ENCODE data around the gene NXPH3. TPM values are rescaled to one million over a fixed set of nuclear protein-coding genes. Genes with fewer than 3 reads are reported as not detected.

Gene NXPH3
- total and polyA plus RNA-seq, 10 of the 15 experiments (the other 5 are each of a cell fraction or from before 2014, with no cell fraction given), result 0.08 to 0.35 (median 0.12) TPM; not detected in 2

- Histone ChIP-seq H3K4me1 (ENCODE audit: control insufficient read depth, insufficient read depth, low read length) (no peaks in the 10 kb centered on the region), H2AFZ (ENCODE audit: control insufficient read depth, low read depth, low read length) (no peak overlapping the region), H3K9ac (ENCODE audit: control insufficient read depth, insufficient read depth, low read length) (no peak overlapping the region), H3K27me3 (replicated peaks in 1 of 2; ENCODE audit: control insufficient read depth in 2 of 2, insufficient read depth in 2 of 2, low read length in 1 of 2) (no peaks in the 10 kb centered on the region), H3K9me3 (replicated peaks; ENCODE audit: control insufficient read depth, insufficient read depth, low read length) (no peaks in the 10 kb centered on the region), H3K79me2 (ENCODE audit: control insufficient read depth, insufficient read depth, low read length) (no peaks in the 10 kb centered on the region), H4K20me1 (ENCODE audit: control insufficient read depth, insufficient read depth) (no peaks in the 10 kb centered on the region), H3K4me2 (ENCODE audit: control insufficient read depth, insufficient read depth) (no peak overlapping the region), H3K4me3 (no peak overlapping the region), H3K36me3 (ENCODE audit: control insufficient read depth in 2 of 2, insufficient read depth in 2 of 2, low read length in 1 of 2) (peaks cover 5 to 15% of the 10 kb centered on the region in 2 experiments), H3K27ac (ENCODE audit: control insufficient read depth, insufficient read depth) (no peak overlapping the region)
- ChIA-PET SMC1A (ENCODE audit: uncharacterized antibody, unreplicated experiment) (interaction anchor here (1.3 kb wide), 1 partner anchor 49 kb away, joined by 3 read pairs; no protein-coding TSS in a partner anchor), RAD21 (ENCODE audit: unreplicated experiment) (interaction anchor here (1.2 kb wide), 1 partner anchor 99 kb away, joined by 3 read pairs; no protein-coding TSS in a partner anchor), POLR2A (interaction anchor here (0.6 kb wide), 1 partner anchor 232 kb away, joined by 4 read pairs; no protein-coding TSS in a partner anchor), CTCF (interaction anchor here (0.7 to 2.6 kb wide), 5 partner anchors 22 to 490 kb away, joined by 4 to 8 read pairs (median 5); partner anchors contain the start of gene NXPH3)
- ATAC-seq, result no peak
- no peak for FAIRE-seq
- TF ChIP-seq HDAC6 (IDR thresholded peaks at IDR 0.05; ENCODE audit: unreplicated experiment), result no peak
- 87% methylated on average over 4 of the region's 4 CpGs for WGBS (ENCODE audit: insufficient coverage, insufficient replicate concordance, low lambda C conversion rate, missing lambda C conversion rate)
- in situ Hi-C loops (cut with MboI) (no loop called here), intact Hi-C loops (cut with micrococcal nuclease; ENCODE audit: unreplicated experiment) (no loop called here)
- DNase-seq (ENCODE audit: low read depth, low spot score), result no peak
- no TSS peak for BruUV-seq (replicated peaks)
Measured at GRCh38 chr17:49597436-49597835, 21.8 kb downstream of the NXPH3 start.

GRCh38 chr17:49597928-49598655 is 22.4 kb downstream of the NXPH3 start:
- ChIA-PET POLR2A (interaction anchor here (0.6 kb wide), 1 partner anchor 232 kb away, joined by 4 read pairs; no protein-coding TSS in a partner anchor), RAD21 (ENCODE audit: unreplicated experiment) (no interaction called here), CTCF (interaction anchor here (0.7 to 2.6 kb wide), 5 partner anchors 22 to 106 kb away, joined by 3 to 8 read pairs (median 5); partner anchors contain the start of gene NXPH3), SMC1A (ENCODE audit: uncharacterized antibody, unreplicated experiment) (interaction anchor here (1.2 to 1.3 kb wide), 2 partner anchors 11 to 48 kb away, joined by 3 read pairs; no protein-coding TSS in a partner anchor)
- Histone ChIP-seq H2AFZ (ENCODE audit: control insufficient read depth, low read depth, low read length) (no peak overlapping the region), H3K27me3 (replicated peaks in 1 of 2; ENCODE audit: control insufficient read depth in 2 of 2, insufficient read depth in 2 of 2, low read length in 1 of 2) (no peaks in the 10 kb centered on the region), H3K4me1 (ENCODE audit: control insufficient read depth, insufficient read depth, low read length) (no peaks in the 10 kb centered on the region), H3K36me3 (ENCODE audit: control insufficient read depth in 2 of 2, insufficient read depth in 2 of 2, low read length in 1 of 2) (peaks cover 5 to 15% of the 10 kb centered on the region in 2 experiments), H3K4me2 (ENCODE audit: control insufficient read depth, insufficient read depth) (no peak overlapping the region), H3K27ac (ENCODE audit: control insufficient read depth, insufficient read depth) (no peak overlapping the region), H3K9me3 (replicated peaks; ENCODE audit: control insufficient read depth, insufficient read depth, low read length) (no peaks in the 10 kb centered on the region), H3K79me2 (ENCODE audit: control insufficient read depth, insufficient read depth, low read length) (no peaks in the 10 kb centered on the region), H3K4me3 (no peak overlapping the region), H4K20me1 (ENCODE audit: control insufficient read depth, insufficient read depth) (no peaks in the 10 kb centered on the region), H3K9ac (ENCODE audit: control insufficient read depth, insufficient read depth, low read length) (no peak overlapping the region)
- no TSS peak for BruUV-seq (replicated peaks)
- no peak for ATAC-seq
- FAIRE-seq, result no peak
- in situ Hi-C loops (cut with MboI), result no loop called here
- 93% methylated on average over 8 of the region's 8 CpGs for WGBS (ENCODE audit: insufficient coverage, insufficient replicate concordance, low lambda C conversion rate, missing lambda C conversion rate)
- TF ChIP-seq BMI1 (IDR thresholded peaks at IDR 0.05; ENCODE audit: borderline replicate concordance), result no peak
- TF ChIP-seq POLR2AphosphoS5 (IDR thresholded peaks at IDR 0.05; ENCODE audit: low read length), result no peak
- TF ChIP-seq TARDBP (IDR thresholded peaks at IDR 0.05; ENCODE audit: borderline replicate concordance), result no peak
- no peak for TF ChIP-seq SP1 (IDR thresholded peaks at IDR 0.05; ENCODE audit: low read depth, low read length)
- no peak for TF ChIP-seq HDAC2 (IDR thresholded peaks at IDR 0.05)
- TF ChIP-seq POLR2A (IDR thresholded peaks at IDR 0.05; ENCODE audit: low read depth, low read length), result no peak
- TF ChIP-seq BRCA1 (IDR thresholded peaks at IDR 0.05; ENCODE audit: low read depth, low read length), result no peak
- no peak for TF ChIP-seq CBX3 (IDR thresholded peaks at IDR 0.05; ENCODE audit: borderline replicate concordance, low read depth)
- TF ChIP-seq YY1 (IDR thresholded peaks at IDR 0.05; ENCODE audit: low read depth, low read length), result no peak
- TF ChIP-seq ZBTB11 (CRISPR knock-in tag; IDR thresholded peaks at IDR 0.05), result no peak
- intact Hi-C loops (cut with micrococcal nuclease; ENCODE audit: unreplicated experiment), result no loop called here
- no peak for DNase-seq (ENCODE audit: low read depth, low spot score)

All from GM12878 (cell line).